IPS-15b (cell line): Measurements from ENCODE around the gene P4HA3.
"Not testable (repeated sequence)": the region's sequence is repeated elsewhere in the genome, so short reads cannot be mapped to it uniquely, and the experiment has no call there.

Experiments used
- H3K27me3 ChIP-seq: one replicate; pipeline ENCODE4 v1.6.1; 2013; ENCODE audit warnings: low read length; ENCODE audit not compliant: control insufficient read depth, insufficient read depth
- H3K36me3 ChIP-seq: one replicate; pipeline ENCODE4 v1.6.1; 2013; ENCODE audit warnings: low read length; ENCODE audit not compliant: control insufficient read depth, insufficient read depth
- H3K4me1 ChIP-seq: one replicate; pipeline ENCODE4 v1.6.1; 2013; ENCODE audit warnings: mild to moderate bottlenecking, low read length; ENCODE audit not compliant: control insufficient read depth, insufficient read depth
- H3K4me3 ChIP-seq: one replicate; pipeline ENCODE4 v1.5.1; 2013; ENCODE audit warnings: low read depth, low read length
- H3K9ac ChIP-seq: one replicate; pipeline ENCODE4 v1.6.1; 2013; ENCODE audit warnings: low read depth, mild to moderate bottlenecking, low read length
- H3K9me3 ChIP-seq: one replicate; pipeline ENCODE4 v1.6.1; 2013; ENCODE audit warnings: mild to moderate bottlenecking, low read length; ENCODE audit not compliant: control insufficient read depth, insufficient read depth

Gene P4HA3

GRCh38 chr11:74311352-74311926 lies at the start of gene P4HA3:
P4HA3 (minus strand) TSS chr11:74311640; CDS start chr11:74311611, 29 bp downstream.
- H3K9me3 ChIP-seq, result no peaks in the 10 kb centered on the region
- no peak within 1 kb of the TSS for H3K9ac ChIP-seq
- H3K4me3 ChIP-seq, result peak within 1 kb of the TSS; percentile 55
- H3K27me3 ChIP-seq, result peaks cover 55% of the 10 kb centered on the region
- no peaks in the 10 kb centered on the region for H3K36me3 ChIP-seq
- H3K4me1 ChIP-seq, result no peaks in the 10 kb centered on the region

GRCh38 chr11:74357449-74357848 lies 46.0 kb upstream of the P4HA3 start:
- H3K9ac ChIP-seq, result no peak overlapping the region
- no peaks in the 10 kb centered on the region for H3K9me3 ChIP-seq
- no peaks in the 10 kb centered on the region for H3K27me3 ChIP-seq
- peaks cover 9% of the 10 kb centered on the region for H3K36me3 ChIP-seq
- H3K4me3 ChIP-seq, result no peak overlapping the region
- no peaks in the 10 kb centered on the region for H3K4me1 ChIP-seq

GRCh38 chr11:74355626-74356025 lies 44.2 kb upstream of the P4HA3 start:
- no peaks in the 10 kb centered on the region for H3K9me3 ChIP-seq
- H3K9ac ChIP-seq, result no peak overlapping the region
- no peak overlapping the region for H3K4me3 ChIP-seq

GRCh38 chr11:74354036-74354435 lies 42.6 kb upstream of the P4HA3 start:
- Histone ChIP-seq H3K9me3 (no peaks in the 10 kb centered on the region), H3K9ac (no peak overlapping the region), H3K27me3 (no peaks in the 10 kb centered on the region), H3K4me3 (no peak overlapping the region), H3K36me3 (no peaks in the 10 kb centered on the region), H3K4me1 (no peaks in the 10 kb centered on the region)

More at GRCh38 chr11:74355626-74356025, 44.2 kb upstream of the P4HA3 start:
- Histone ChIP-seq H3K27me3 (no peaks in the 10 kb centered on the region), H3K4me1 (no peaks in the 10 kb centered on the region), H3K36me3 (peaks cover 7% of the 10 kb centered on the region)

- Histone ChIP-seq H3K36me3 (no peaks in the 10 kb centered on the region), H3K4me3 (no peak overlapping the region), H3K4me1 (no peaks in the 10 kb centered on the region), H3K9me3 (no peaks in the 10 kb centered on the region), H3K9ac (no peak overlapping the region), H3K27me3 (no peaks in the 10 kb centered on the region)
Observed at GRCh38 chr11:74347381-74347780, 35.9 kb upstream of the P4HA3 start.

- Histone ChIP-seq H3K9ac (no peak overlapping the region), H3K4me3 (no peak overlapping the region), H3K9me3 (no peaks in the 10 kb centered on the region), H3K4me1 (no peaks in the 10 kb centered on the region), H3K36me3 (no peaks in the 10 kb centered on the region), H3K27me3 (no peaks in the 10 kb centered on the region)
Observed at GRCh38 chr11:74345420-74345819, 34.0 kb upstream of the P4HA3 start.

GRCh38 chr11:74341921-74342320 lies 30.5 kb upstream of the P4HA3 start:
- Histone ChIP-seq H3K4me3 (no peak overlapping the region), H3K27me3 (no peaks in the 10 kb centered on the region), H3K4me1 (no peaks in the 10 kb centered on the region), H3K36me3 (no peaks in the 10 kb centered on the region), H3K9me3 (no peaks in the 10 kb centered on the region), H3K9ac (no peak overlapping the region)

- H3K4me3 ChIP-seq, result no peak overlapping the region
- no peaks in the 10 kb centered on the region for H3K9me3 ChIP-seq
- H3K4me1 ChIP-seq, result no peaks in the 10 kb centered on the region
- H3K36me3 ChIP-seq, result no peaks in the 10 kb centered on the region
- H3K9ac ChIP-seq, result no peak overlapping the region
- no peaks in the 10 kb centered on the region for H3K27me3 ChIP-seq
Observed at GRCh38 chr11:74339619-74340018, 28.2 kb upstream of the P4HA3 start.

GRCh38 chr11:74338963-74339362 lies 27.5 kb upstream of the P4HA3 start:
- no peak overlapping the region for H3K9ac ChIP-seq
- no peaks in the 10 kb centered on the region for H3K9me3 ChIP-seq
- H3K4me3 ChIP-seq, result no peak overlapping the region
- H3K27me3 ChIP-seq, result no peaks in the 10 kb centered on the region
- no peaks in the 10 kb centered on the region for H3K4me1 ChIP-seq
- no peaks in the 10 kb centered on the region for H3K36me3 ChIP-seq

- H3K4me1 ChIP-seq, result no peaks in the 10 kb centered on the region
- no peak overlapping the region for H3K4me3 ChIP-seq
- H3K36me3 ChIP-seq, result no peaks in the 10 kb centered on the region
- H3K27me3 ChIP-seq, result no peaks in the 10 kb centered on the region
- no peak overlapping the region for H3K9ac ChIP-seq
- no peaks in the 10 kb centered on the region for H3K9me3 ChIP-seq
Observed at GRCh38 chr11:74333193-74333592, 21.8 kb upstream of the P4HA3 start.

GRCh38 chr11:74332291-74332690 lies 20.9 kb upstream of the P4HA3 start:
- Histone ChIP-seq H3K27me3 (no peaks in the 10 kb centered on the region), H3K4me3 (no peak overlapping the region), H3K4me1 (no peaks in the 10 kb centered on the region), H3K36me3 (no peaks in the 10 kb centered on the region), H3K9me3 (no peaks in the 10 kb centered on the region), H3K9ac (no peak overlapping the region)

GRCh38 chr11:74331000-74331399 lies 19.6 kb upstream of the P4HA3 start:
- H3K9ac ChIP-seq, H3K27me3 ChIP-seq, H3K4me3 ChIP-seq, H3K9me3 ChIP-seq, H3K4me1 ChIP-seq, H3K36me3 ChIP-seq: not testable (repeated sequence)
